ENCODE results near the gene PAXX. TPM values are rescaled to one million over a fixed set of nuclear protein-coding genes. Genes with fewer than 3 reads are reported as not detected.

Gene PAXX
- total and polyA plus RNA-seq, 9 donors = 1.1 to 48.9 (median 37.5) TPM

DNA sequence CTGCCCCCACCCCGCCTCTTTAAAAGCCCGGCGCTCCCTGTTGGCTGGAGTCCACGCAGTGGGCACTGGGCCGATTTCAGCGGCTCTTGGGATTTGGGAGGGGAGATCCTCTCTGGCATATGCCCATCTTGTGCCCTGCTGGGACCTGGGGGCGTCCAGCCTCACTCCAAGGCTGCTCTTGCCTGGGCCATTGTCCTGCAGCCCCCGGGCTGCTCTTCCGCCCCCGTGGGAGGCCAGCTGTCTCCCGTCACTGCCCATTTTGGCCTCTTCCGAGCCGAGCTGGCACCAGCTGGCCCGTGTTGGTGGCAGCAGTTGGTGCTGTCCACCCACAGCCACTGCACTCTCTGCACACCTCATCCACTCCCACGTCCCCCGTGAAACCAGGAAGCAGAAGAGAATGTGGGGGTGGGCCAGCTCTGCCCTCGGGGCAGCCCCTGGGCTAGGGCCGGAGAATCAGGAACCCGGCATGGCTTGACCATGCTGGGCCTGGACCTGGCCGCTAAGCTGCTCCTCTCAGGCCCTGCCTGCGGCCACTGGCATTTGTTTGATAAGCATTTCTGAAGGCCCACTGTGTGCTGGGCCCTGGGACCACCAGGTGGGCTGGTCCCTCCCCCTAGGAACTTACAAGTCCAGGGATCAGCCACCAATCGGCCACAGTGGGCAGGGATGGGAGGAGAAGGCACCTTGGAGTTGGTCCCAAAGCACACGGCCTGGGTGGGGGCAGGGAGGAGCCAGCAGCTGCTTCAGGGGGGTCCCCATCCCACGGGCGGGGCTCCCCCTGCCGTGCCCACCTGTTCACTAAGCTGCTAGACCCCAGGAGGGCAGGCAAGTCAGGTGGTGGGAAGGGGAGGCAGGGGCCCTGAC is 45.0 kb upstream of the PAXX start:
- Histone ChIP-seq H3K27me3 (no peaks in the 10 kb centered on the region), H3K4me3 (no peak overlapping the region), H3K27ac (no peak overlapping the region), H3K4me1 (ENCODE audit: insufficient read depth) (peaks cover 14% of the 10 kb centered on the region), H3K36me3 (no peaks in the 10 kb centered on the region), H3K9me3 (no peaks in the 10 kb centered on the region)
- TF ChIP-seq POLR2A (IDR thresholded peaks at IDR 0.05) (no peak), EP300 (IDR thresholded peaks at IDR 0.05) (no peak)
- TF ChIP-seq, protein P1, sequence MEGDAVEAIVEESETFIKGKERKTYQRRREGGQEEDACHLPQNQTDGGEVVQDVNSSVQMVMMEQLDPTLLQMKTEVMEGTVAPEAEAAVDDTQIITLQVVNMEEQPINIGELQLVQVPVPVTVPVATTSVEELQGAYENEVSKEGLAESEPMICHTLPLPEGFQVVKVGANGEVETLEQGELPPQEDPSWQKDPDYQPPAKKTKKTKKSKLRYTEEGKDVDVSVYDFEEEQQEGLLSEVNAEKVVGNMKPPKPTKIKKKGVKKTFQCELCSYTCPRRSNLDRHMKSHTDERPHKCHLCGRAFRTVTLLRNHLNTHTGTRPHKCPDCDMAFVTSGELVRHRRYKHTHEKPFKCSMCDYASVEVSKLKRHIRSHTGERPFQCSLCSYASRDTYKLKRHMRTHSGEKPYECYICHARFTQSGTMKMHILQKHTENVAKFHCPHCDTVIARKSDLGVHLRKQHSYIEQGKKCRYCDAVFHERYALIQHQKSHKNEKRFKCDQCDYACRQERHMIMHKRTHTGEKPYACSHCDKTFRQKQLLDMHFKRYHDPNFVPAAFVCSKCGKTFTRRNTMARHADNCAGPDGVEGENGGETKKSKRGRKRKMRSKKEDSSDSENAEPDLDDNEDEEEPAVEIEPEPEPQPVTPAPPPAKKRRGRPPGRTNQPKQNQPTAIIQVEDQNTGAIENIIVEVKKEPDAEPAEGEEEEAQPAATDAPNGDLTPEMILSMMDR (IDR thresholded peaks at IDR 0.05) = no peak
- intact Hi-C loops (cut with DNase I) = loop anchor here in 2 of 4 donors (2.0 to 10.0 kb wide), 2 partner anchors 88 to 102 kb away; partner anchors contain the start of genes AJM1 (in 1 of the 2) and PHPT1 (in 1 of the 2)
- peak in 2 of 5 donors; percentile 29 to 36 for DNase-seq
- WGBS, 3 donors = 33 to 56% (median 43%) methylated on average over 26 of the region's 26 CpGs

DNA sequence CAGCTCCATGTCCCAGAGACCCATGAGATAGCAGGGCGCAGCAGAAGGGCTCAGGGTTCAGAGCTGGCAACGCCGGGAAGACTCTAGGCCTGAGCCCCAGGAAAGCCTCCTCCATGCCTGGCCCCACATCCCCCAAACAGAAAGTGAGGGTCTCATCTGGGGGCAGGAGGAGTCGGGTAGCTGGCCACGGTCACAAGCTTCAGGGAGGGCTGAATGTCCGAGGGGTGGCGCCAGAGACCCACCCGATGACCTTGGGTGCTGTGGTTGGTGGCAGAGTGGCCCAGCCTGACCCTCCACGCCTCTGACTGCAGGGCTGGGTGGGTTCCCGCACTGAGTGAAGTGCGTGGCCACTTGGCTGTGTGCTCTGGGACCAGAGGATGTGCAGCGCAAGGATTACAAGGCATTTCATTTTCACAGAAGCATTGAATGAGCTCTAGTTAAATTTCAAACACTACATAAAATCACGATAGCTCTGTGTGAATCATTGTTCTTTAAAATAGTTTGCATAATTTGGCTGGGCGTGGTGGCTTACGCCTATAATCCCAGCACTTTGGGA is 44.2 kb upstream of the PAXX start:
- Histone ChIP-seq H3K27me3 (no peaks in the 10 kb centered on the region), H3K9me3 (no peaks in the 10 kb centered on the region), H3K4me3 (no peak overlapping the region), H3K36me3 (no peaks in the 10 kb centered on the region), H3K4me1 (ENCODE audit: insufficient read depth) (peaks cover 14% of the 10 kb centered on the region), H3K27ac (no peak overlapping the region)
- TF ChIP-seq, protein P1 (IDR thresholded peaks at IDR 0.05) = no peak
- TF ChIP-seq EP300 (IDR thresholded peaks at IDR 0.05) = no peak
- TF ChIP-seq POLR2A (IDR thresholded peaks at IDR 0.05) = no peak
- intact Hi-C loops (cut with DNase I) = loop anchor here in 2 of 4 donors (2.0 to 10.0 kb wide), 2 partner anchors 87 to 103 kb away; partner anchors contain the start of genes AJM1 (in 1 of the 2) and PHPT1 (in 1 of the 2)
- DNase-seq = peak in 2 of 5 donors; percentile 42 to 61
- WGBS, 3 donors = 24 to 34% (median 30%) methylated on average over 15 of the region's 15 CpGs

- intact Hi-C loops (cut with DNase I) = loop anchor here in 1 of 4 donors (10.0 kb wide), 1 partner anchor 105 kb away; the partner anchor contains the start of genes AJM1 and PHPT1
- 12 to 16% (median 15%) methylated on average over 21 to 22 of the region's 22 CpGs for WGBS, 3 donors
Measured at GRCh38 chr9:136949239-136949816, 42.9 kb upstream of the PAXX start.

More at GRCh38 chr9:136949239-136949816, 42.9 kb upstream of the PAXX start:
- Histone ChIP-seq H3K4me1 (ENCODE audit: insufficient read depth) (peaks cover 7% of the 10 kb centered on the region), H3K36me3 (no peaks in the 10 kb centered on the region), H3K27me3 (no peaks in the 10 kb centered on the region), H3K9me3 (no peaks in the 10 kb centered on the region), H3K27ac (peak overlapping the region; percentile 4 to 62), H3K4me3 (peak overlapping the region; percentile 44)
- DNase-seq = peak in 2 of 5 donors; percentile 21 to 41
- TF ChIP-seq, protein P1 (IDR thresholded peaks at IDR 0.05) = no peak
- no peak for TF ChIP-seq EP300 (IDR thresholded peaks at IDR 0.05)
- no peak for TF ChIP-seq POLR2A (IDR thresholded peaks at IDR 0.05)
